GM18870 (cell line): ENCODE data around the gene SLK.

Experiments used
- ATAC-seq: cut with Tn5 transposase; IDR thresholded peaks from one replicate; pipeline ENCODE4 v1.9.1; 2021; ENCODE audit warnings: moderate library complexity; ENCODE audit not compliant: unreplicated experiment

The SLK gene

DNA sequence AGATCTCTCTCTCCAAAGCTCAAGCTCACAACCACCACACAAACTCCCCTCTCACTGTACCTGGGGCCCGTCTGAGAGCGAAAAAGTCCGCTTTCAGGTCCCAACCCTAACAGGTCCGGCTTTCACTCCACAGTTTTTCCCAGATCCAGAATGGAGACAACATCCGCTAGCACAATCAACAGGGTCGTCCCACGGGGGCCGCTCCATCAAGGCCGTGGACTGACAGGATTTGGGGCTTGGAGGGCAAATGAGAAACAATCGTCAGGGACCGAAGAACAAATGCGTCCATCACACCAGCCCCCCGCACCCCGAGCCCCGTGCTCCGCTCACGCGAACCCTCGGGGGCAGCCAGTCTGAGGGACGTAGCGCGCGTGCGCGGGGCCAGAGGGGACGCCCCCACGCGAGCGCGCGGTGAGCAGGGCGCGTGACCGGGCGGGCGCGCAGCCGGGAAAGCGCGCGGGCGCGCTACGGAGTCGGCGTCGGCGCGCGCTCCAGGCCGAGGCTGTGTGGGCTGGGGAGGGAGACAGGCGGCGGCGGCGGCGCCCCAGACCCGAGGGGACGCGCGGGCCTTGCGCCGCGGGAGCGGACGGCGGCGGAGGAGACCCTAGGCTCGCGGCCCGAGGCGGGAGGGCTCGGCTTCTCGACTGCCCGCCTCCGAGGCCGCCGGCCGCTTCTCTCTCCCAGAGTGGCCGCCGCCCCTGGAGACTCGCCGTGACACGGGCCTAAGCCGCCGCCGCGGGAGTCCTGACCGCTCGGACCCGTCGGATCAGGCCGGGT lies at the start of gene SLK:
TSS of gene SLK (plus strand) at position 470 of the 777 bp plus-strand sequence. CDS start 606 bp downstream, outside the sequence.
- no peak for ATAC-seq

DNA sequence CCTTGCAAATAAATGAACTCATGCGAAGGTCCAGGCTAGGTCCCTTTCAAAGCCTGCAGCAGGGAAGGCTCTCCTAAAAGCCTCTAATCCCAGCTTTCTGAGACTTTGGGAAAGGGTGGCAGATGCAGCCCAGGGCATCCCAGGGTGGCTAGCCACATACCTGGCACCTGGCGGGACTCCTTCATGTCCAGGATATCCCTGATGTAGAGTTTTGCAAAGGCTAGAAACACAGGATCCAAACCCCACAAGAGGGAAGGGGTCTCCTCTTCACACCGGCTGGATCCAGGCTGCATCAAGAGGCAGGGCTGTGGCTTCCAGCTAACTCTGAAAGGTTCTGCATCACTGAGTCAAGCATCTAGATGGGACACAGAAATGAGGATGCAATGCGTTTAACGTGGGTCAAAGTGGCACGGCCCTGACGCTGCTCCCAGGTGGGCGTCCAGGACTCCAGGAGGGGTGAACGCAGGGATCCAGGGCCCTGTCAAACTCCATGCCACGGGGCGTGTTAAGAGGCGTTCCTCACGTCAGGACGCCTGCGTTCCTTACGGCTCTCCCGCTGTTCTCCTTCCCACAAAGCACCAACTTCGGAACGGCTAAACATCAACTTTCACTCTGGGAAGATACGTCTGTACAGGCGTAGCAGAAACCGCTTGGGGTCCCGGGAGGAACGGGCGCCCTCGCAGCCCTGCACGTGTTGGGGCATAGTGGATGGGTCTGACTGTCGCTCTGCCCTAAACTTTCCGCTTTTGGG lies 49.5 kb upstream of the SLK start:
- ATAC-seq, result no peak

DNA sequence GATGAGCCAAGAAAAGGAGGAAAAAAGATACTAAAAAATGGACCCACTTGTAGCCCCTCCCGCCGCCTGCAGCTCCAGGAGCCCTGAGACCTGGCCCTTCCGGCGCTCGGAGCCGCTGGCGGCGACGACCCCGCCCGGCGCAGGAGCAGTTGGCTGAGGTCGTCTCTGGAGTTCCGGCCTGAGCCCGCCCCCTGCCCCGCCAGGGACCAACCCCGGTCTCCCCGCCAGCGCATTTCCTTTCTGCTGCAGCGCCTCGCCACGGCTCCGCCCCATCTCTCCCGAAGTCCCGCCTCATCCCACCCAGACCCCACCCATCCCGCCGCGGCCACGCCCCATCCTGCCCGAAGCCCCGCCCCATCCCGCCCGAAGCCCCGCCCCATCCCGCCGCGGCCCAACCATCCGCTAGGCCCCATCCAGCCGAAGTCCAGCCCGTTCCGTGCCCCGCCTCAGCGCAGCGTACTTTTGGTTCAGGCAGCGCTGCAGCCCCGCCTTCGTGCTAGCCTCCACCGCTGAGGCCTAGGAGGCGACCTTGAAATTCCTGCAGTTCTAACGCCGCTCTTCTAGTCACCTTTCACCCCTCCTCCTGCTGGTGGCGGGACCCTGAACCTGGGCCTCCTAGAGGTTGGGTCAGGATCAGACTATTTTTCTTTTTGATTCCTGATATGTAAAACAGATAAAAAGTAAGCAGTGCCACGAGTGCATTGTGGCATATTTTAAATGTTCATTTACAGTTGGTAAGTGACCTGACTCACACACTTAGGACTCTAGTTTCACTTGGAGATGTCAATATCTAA lies 48.7 kb upstream of the SLK start, which contains the start of gene STN1:
TSS of gene STN1 (minus strand) at position 132 of the 794 bp plus-strand sequence. CDS start 590 bp downstream, outside the sequence.
- ATAC-seq, result peak; percentile 71

DNA sequence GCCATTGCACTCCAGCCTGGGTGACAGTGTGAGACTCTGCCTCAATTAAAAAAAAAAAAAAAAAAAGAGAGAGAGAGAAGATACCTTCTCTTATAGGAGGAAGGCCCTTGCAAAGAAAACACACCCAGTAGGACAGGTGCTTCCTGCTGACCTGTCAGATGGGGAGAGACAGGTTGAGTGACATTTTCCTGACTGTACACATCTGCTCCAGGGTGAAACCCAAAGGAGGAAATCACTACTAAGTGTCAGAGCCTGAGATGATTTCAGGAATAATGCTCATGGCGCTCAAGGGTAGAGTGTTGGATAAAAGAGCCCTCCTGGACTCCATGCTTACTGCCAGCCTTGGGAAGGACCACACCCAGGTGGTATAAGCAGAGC lies 47.3 kb upstream of the SLK start:
- no peak for ATAC-seq

DNA sequence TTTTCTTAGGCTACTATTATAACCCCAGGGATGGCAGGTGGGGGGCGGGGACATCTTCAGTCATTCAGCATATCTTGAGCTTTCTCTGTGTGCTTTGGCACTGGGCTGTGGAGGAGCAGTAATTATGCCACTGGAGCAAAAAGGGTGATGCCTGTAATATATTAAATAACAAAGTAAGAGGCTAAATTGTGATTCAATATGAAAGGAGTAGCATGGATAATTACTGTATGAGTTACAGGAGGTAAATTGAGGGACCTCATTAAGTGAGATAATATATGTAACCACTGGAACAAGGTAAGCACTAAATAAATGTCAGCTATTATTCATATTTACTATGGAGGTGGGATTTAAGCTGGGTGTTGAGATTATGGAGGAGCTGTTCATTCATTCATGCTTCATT lies 45.7 kb upstream of the SLK start:
- no peak for ATAC-seq

DNA sequence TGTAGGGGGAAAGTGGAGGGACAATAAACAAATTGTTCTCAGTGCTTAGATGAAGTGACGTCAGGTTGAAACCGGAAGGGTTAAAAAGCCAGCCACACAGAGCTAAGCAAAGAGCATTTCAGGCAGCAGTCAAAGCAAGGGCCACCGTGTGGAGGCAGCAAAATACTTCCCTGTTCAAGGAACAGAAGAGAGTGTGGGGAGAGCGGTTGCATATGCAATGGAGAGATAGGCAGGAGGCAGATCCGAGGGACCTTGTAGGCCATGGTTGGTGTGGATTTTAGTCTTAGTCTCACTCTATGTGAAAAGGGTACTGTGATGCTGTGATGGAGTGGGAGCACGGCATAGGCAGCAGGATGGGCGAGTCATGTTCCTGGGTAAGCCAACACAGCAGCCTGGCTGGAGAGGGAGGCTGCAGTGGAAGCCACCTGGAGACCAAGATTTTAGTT lies 45.2 kb upstream of the SLK start:
- no peak for ATAC-seq

DNA sequence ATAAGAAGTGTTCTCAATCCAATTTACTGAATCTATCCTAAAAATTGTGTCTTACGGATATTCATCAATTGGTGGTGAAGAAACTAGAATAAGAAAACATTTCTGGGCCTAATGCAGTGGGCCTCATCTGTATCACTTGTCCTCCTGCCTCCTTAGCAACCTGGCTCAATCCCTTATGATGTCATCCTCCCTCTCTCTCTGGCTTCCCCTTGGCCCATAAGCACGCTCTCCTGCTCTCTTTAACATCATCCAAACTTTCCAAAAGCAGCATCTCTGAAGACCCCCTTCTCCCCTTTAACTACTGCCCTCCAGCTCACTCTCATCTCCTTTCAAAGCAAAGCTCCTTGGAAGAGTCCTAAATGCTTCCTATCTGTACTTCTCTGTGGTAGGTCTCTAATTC lies 44.3 kb upstream of the SLK start:
- no peak for ATAC-seq

DNA sequence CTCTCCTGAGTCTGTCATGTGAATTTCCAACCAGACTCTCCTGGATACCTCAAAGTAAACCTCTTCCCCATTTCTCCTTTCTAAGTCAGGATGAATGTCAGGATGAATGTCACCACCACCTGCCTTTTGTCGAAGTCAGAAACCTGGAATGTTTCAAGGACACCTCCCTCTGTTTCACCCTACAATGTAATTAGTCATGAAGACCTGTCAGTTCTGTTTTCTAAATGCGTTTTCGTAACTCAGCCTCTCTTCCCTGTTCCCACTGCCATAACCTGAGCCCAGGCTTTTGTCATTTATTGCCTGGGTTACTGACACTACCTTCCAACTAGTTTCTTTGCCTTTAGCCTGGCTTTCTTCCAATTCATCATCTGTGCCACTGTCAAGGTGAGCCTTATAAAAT lies 43.4 kb upstream of the SLK start:
- no peak for ATAC-seq

DNA sequence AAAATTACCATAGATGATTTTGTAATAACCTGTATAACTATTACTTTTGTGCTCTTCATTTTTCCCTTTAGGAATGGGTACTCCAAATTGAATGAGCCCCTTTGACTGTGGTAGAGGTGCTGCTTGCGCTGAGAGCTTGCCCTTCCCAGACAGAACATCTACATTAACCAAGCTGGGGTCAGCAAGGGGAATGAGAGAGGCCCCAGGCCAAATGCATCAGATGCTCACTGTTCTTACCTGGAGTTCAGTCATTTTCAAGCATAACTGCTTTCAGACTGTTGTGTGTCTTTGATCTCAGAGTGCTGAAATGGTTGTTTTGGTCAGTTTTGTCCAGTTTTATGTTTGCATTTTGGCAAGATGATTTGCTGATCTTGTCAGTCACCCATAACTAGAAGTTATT lies 41.3 kb upstream of the SLK start:
- no peak for ATAC-seq

DNA sequence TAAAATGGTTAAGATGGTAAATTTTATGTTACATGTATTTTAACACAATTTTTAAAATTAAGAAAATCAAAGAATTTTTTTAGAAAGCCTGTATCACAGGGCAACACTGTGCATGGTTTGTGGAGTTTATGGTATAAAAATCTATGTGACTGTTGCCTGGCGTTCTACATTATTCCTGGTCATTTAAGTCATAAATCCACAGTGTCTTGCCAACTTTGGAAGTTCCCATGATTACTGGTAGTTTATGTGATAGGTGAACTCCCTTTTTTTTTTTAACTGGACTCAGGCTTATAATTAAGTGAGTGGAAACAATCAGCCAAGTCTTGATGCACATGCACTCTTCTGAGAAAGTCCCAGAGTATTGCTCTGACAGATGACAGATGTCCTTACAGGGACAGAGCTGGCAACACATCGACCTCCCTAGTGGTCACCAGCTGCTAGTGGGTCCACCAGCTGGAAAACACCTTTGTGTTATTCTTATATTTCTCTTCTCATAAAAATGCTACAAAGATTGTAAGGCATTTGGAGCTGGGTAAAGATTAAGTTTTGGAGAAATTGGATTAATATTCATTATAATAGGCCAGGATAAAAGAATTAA lies 40.1 kb upstream of the SLK start:
- ATAC-seq, result no peak

DNA sequence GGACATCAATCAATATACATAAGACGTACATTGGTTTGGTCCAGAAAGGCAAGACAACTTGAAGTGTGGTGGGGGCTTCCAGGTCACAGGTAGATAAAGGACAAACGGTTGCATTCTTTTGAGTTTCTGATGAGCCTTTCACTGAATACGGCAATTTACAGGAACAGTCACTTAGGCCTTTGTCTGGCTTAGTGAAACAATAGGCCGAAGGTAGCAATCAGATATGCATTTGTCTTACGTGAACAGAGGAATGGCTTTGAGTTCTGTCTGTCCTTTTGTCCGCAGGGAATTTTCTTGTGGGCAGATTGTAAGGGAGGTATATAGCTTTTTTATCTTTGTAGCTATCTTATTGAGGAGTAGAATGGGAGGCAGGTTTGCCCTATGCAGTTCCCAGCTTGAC lies 38.2 kb upstream of the SLK start:
- no peak for ATAC-seq

DNA sequence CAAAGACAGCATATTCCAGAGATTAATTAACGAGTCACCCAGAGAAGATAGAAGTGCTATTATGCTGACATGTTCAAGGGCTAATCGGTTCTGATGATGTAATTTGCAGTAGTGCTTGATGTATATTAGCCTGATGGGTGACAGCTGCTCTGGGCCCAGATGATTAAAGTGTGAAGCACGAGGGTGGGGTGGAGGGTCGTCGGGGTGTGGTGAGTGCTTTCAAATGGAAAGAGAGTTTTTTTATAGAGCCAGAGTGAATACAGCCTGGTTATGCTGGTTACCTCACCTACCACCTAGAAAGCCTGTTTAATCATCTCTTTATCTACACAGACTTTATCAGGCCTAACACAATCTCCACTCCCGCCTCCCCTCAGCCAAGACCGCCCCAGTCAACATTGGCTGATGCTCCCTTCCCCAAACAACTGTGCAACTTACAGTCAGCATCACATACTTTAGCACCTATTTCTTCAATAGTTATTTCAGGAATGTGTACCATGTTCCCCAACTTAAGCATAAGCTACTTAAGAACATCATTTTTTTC lies 37.5 kb upstream of the SLK start:
- ATAC-seq, result no peak

DNA sequence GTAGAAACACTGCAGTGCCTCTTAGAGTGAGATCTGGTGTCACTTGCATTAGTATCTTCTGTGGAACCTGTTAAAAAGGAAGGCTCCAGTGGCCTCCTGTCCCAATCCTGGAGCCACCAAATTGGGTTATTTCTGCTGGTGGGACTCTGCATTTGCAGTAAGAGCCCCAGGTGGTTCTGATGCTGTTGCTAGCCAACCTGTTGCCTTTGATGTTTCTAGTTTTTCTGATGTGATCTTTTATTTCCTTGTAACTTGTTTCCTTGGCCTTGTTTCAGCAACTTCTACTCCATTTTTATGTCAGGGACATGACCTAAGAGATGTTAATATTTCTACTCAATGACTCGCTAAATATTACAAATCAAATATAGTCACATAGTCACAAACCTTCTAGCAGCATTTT lies 36.5 kb upstream of the SLK start:
- ATAC-seq, result no peak

DNA sequence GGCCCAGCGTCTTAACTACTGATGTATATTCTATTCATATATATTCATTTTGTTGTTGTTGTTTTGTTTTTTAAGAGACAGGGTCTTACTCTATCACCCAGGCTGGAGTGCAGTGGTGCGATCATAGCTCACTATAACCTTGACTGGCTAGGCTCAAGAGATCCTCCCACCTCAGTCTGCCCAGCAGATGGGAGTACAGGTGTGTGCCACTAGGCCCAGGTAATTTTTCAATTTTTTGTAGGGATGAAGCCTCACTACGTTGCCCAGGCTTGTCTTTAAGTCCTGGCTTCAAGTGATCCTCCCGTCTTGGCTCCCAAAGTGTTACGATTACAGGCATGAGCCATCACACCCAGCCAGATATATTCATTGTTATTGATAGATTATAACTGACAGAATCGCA lies 36.1 kb upstream of the SLK start:
- no peak for ATAC-seq

DNA sequence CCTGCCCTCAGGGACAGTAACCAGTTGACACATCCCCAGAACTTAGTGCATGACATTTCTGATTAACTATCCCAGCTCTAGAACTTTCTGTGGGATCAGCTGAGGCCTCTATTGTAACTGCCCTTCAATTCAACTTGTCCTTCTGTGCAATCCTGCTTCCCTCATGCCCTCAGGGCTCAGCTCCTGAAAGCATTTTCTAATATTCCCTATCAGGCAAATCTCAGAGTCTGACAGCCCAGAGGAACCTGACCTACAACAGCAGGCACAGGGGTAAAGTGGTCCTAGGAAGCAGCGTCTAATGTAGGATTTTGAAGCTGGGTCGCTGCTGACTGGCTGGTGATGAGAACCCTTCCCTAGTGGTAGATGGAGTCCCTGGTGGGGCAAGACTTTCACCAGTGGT lies 35.3 kb upstream of the SLK start:
- no peak for ATAC-seq

DNA sequence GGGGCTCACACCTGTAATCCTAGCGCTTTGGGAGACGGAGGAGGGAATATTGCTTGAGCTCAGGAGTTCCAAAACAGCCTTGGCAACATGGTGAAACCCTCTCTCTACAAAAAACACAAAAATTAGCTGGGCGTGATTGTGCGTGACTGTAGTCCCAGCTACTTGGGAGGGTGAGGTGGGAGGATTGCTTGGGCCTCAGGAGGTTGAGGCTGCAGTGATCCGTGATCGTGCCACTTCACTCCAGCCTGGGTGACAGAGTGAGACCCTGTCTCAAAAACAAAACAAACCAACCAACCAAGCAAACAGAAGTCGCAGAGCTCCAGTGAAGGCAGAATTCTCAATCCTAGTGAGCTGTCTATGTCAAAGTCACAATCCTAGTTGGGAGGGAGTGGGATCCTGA lies 34.7 kb upstream of the SLK start:
- ATAC-seq, result no peak

DNA sequence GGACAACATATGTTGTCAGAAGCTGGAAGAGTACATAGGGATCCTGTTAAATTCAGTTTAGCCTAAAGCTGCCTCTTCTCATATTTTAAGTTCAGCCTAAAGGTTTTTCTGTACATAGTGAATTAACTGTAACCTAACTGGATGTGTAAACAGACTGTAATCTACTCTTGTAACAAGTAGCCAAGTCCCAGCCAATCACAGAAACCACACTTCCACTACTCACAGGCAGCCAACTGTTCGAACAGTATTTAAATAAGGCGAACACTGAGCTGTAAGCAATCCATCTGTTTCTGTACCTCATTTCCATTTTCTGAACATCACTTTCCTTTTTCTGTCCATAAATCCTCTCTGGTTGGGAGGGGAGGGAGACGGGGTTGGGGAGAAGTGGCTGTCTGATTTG lies 34.0 kb upstream of the SLK start:
- ATAC-seq, result no peak

DNA sequence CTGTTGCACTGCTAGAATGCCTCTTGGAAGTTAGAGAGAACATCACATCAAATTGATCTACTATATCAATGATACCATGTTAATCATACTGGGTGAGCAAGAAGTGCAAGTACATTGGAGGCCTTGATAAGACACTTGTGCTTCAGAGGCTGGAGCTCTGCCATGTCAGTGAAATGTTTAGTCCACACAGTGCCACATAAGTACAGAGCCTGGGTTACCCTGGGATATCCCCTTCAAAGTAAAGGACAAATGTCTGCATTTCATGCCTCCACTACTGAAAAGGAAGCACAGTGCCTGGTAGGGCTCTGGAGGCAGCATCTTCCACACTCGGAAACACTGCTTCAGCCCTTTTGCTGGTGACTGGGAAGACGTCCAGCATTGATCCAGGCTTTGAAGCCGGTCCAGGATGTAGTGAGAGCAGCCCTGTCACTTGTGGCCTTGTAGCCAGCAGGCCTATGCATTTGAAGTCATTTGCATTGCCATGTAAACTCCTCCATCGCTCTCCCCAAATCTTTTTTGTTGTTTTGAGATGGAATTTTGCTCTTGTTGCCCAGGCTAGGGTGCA lies 33.3 kb upstream of the SLK start:
- no peak for ATAC-seq

DNA sequence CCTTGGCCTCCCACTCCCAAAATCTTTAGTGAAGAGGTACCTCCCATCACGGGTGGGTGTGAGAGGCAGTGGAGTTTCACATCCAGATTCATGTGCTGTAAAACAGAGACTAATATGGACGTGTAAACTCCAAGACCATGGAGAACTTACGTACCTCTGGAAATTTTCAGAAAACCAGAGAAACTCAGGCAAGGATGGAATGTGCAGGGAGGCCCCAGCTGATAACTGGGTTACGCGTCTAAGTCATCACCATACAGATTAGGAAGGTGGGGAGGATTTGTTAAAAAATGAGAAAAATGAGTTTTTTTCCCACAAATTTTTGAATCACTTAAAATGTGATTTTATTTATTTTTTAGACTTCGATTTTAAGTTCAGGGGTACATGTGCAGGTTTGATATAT lies 32.6 kb upstream of the SLK start:
- ATAC-seq, result no peak

DNA sequence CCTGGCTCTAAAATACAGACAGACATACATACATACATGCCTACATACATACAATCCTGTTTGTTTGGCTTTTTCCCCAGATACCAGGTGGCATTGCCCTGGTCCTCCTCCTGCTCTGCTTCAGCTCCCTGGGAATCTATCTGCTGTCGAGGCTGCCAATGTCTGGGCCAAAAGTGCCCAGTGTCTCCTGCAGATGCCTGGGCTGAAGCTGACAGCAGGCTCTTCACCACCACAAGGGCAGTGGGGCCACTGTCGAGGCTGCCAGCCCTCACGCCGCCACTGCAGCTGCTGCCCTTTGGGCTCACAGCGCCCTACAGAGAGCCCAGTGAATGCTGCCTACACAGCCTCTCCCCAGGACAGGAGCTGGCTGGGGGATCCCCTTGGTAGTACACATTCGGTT lies 30.9 kb upstream of the SLK start:
- ATAC-seq, result no peak

DNA sequence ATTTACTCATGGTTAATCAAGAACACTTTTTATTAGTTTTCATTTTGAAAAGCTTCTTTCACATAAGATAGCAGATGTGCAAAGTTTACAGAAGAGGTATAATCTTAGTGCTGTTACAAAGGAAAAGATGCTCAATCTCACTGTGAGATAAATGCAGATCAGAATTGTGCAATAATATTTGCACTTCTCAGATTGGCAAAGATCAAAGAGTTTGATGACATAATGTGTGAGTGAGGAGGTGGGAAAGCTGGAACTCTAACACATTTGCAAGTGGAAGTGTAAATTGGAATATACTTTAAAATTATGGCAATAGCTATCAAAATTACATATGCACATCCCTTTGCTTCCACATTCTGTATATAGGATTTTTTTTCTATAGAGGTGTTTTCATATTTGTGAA lies 27.4 kb upstream of the SLK start:
- no peak for ATAC-seq
